B cell (primary cell): ENCODE data around the gene PFDN1. TPM values are rescaled to one million over a fixed set of nuclear protein-coding genes. Genes with fewer than 3 reads are reported as not detected.

Experiments used
- ATAC-seq: fragments of 200-7000 bp; cut with Tn5 transposase; one replicate; pipeline ENCODE4 v1.10.0; 2021; ENCODE audit warnings: low read depth, mild to moderate bottlenecking, moderate number of reproducible peaks, moderate library complexity
- CTCF ChIA-PET: fragments of 350-600 bp; sonication (Branson Sonifier 250); formaldehyde crosslinking; loops from one replicate; lab custom pipeline; 2021; ENCODE audit warnings: antibody characterized with exemption, inconsistent platforms; lab: Charles Lee
- POLR2A ChIA-PET: fragments of 350-600 bp; sonication (Branson Sonifier 250); formaldehyde crosslinking; loops from one replicate; lab custom pipeline; 2021; ENCODE audit warnings: antibody characterized with exemption; lab: Charles Lee
- DNase-seq: peaks from one replicate; pipeline ENCODE4 v3.0.0; 2013
- H2AFZ ChIP-seq: 2 replicates; pipeline ENCODE4 v1.6.1; 2012; ENCODE audit warnings: mild to moderate bottlenecking, low read depth, low read length; ENCODE audit not compliant: insufficient read depth, poor library complexity, severe bottlenecking
- H3K27ac ChIP-seq, 2 donors: 1 replicate in 1 of 2; 2 replicates in 1 of 2; pipeline ENCODE4 v1.5.1; 2012 to 2013; ENCODE audit warnings: low read length in 2 of 2, mild to moderate bottlenecking in 2 of 2, moderate library complexity in 1 of 2
- H3K27me3 ChIP-seq, 4 experiments: fragments of 200-600 bp in 1 of 4; sonication (generic) in 1 of 4; replicated peaks in 1 of 4; 1 replicate in 2 of 4; 2 replicates in 2 of 4; pipeline versions ENCODE4 v1.6.1 to v1.7.0; 2013 to 2016; ENCODE audit warnings: low read length in 3 of 4, mild to moderate bottlenecking in 2 of 4, mixed read lengths in 1 of 4, moderate library complexity in 1 of 4; ENCODE audit not compliant: insufficient read depth in 4 of 4, control insufficient read depth in 3 of 4; ENCODE audit errors: control extremely low read depth in 1 of 4
- H3K36me3 ChIP-seq, 2 experiments: replicated peaks in 1 of 2; 1 replicate in 1 of 2; 2 replicates in 1 of 2; pipeline versions ENCODE4 v1.6.1 to v1.7.1; 2013; ENCODE audit warnings: low read length in 1 of 2; ENCODE audit not compliant: insufficient read depth in 2 of 2, control insufficient read depth in 1 of 2; ENCODE audit errors: control extremely low read depth in 1 of 2, extremely low read depth in 1 of 2
- H3K4me1 ChIP-seq, 2 donors: fragments of 200-600 bp in 1 of 2; sonication (generic) in 1 of 2; 1 replicate in 1 of 2; 2 replicates in 1 of 2; pipeline versions ENCODE4 v1.5.1 to v1.6.1; 2013 to 2017; ENCODE audit warnings: low read length in 2 of 2; ENCODE audit not compliant: control insufficient read depth in 2 of 2, insufficient read depth in 2 of 2
- H3K4me2 ChIP-seq: replicated peaks from 2 replicates; pipeline ENCODE3; 2012; ENCODE audit warnings: mild to moderate bottlenecking, low read depth, low read length; ENCODE audit not compliant: poor library complexity, severe bottlenecking
- H3K4me3 ChIP-seq, 5 experiments: fragments of 200-600 bp in 1 of 5; sonication (generic) in 1 of 5; 1 replicate in 3 of 5; 2 replicates in 2 of 5; pipeline versions ENCODE4 v1.5.1 to v1.7.0; 2011 to 2016; ENCODE audit warnings: low read length in 4 of 5, mild to moderate bottlenecking in 4 of 5, low read depth in 2 of 5, control low read depth in 1 of 5, moderate library complexity in 1 of 5; ENCODE audit not compliant: insufficient read depth in 1 of 5; ENCODE audit errors: control extremely low read depth in 1 of 5, extremely low read depth in 1 of 5
- H3K79me2 ChIP-seq: fragments of 200-600 bp; sonication (generic); one replicate; pipeline ENCODE4 v1.6.0; 2016; ENCODE audit warnings: low read length; ENCODE audit not compliant: control insufficient read depth, insufficient read depth
- H3K9ac ChIP-seq: fragments of 200-600 bp; sonication (generic); 2 replicates; pipeline ENCODE4 v1.6.1; 2017; ENCODE audit warnings: mild to moderate bottlenecking, low read length, moderate library complexity
- H3K9me3 ChIP-seq, 3 donors: one replicate each; pipeline versions ENCODE4 v1.6.1 to v1.7.1; 2013; ENCODE audit warnings: low read length in 2 of 3; ENCODE audit not compliant: control insufficient read depth in 2 of 3, insufficient read depth in 1 of 3; ENCODE audit errors: control extremely low read depth in 1 of 3
- H4K20me1 ChIP-seq: 2 replicates; pipeline ENCODE4 v1.6.0; 2012; ENCODE audit warnings: mild to moderate bottlenecking, low read length; ENCODE audit not compliant: insufficient read depth, control insufficient read depth, poor library complexity, severe bottlenecking
- H3K27ac Mint-ChIP-seq: one replicate; pipeline ENCODE4 v1.8.0; 2021; ENCODE audit warnings: mixed read lengths
- H3K27me3 Mint-ChIP-seq: one replicate; pipeline ENCODE4 v1.8.0; 2021; ENCODE audit warnings: mixed read lengths
- H3K4me1 Mint-ChIP-seq: one replicate; pipeline ENCODE4 v1.8.0; 2021; ENCODE audit warnings: mixed read lengths
- H3K4me3 Mint-ChIP-seq: one replicate; pipeline ENCODE4 v1.8.0; 2021; ENCODE audit warnings: mixed read lengths
- H3K9me3 Mint-ChIP-seq: one replicate; pipeline ENCODE4 v1.8.0; 2022; ENCODE audit warnings: mixed read lengths; ENCODE audit not compliant: insufficient read depth
- CTCF ChIP-seq: fragments of 200-600 bp; IDR thresholded peaks from one replicate; pipeline ENCODE4 v1.8.0; 2022; ENCODE audit warnings: antibody characterized with exemption, mild to moderate bottlenecking
- EZH2 ChIP-seq: IDR thresholded peaks from 2 replicates; pipeline ENCODE4 v1.6.1; 2012; ENCODE audit warnings: borderline replicate concordance, low read depth, mild to moderate bottlenecking, moderate library complexity, low read length; ENCODE audit not compliant: insufficient read depth, poor library complexity, severe bottlenecking
- WGBS: methylation state at CpG from one replicate; pipeline ENCODE4 v1.1.5; 2013; ENCODE audit warnings: missing lambda C conversion rate; ENCODE audit not compliant: insufficient coverage; 5-methylcytosine and 5-hydroxymethylcytosine counted together
- intact Hi-C: fragments of 100-400 bp; cut with micrococcal nuclease; formaldehyde crosslinking; loops from one replicate; pipeline ENCODE4 v1.10.0; 2022
- polyA plus RNA-seq: library from polyadenylated mRNA; depleted of rRNA; stranded (reverse); fragments of >200 nt; gene quantifications from 2 replicates; pipeline ENCODE4 v1.2.3, GENCODE V29; 2012
- total RNA-seq, 2 donors: library from RNA; stranded (reverse); fragments of 120-200 nt in 1 of 2; gene quantifications; 1 replicate in 1 of 2; 2 replicates in 1 of 2; pipeline versions ENCODE4 v1.2.3 to v1.2.4, GENCODE V29; 2013 to 2022

Gene PFDN1
- total and polyA plus RNA-seq, 2 donors (not counting 1 experiment from before 2014, with no cell fraction given) = 30.3 to 31.2 TPM

GRCh38 chr5:140267559-140268018 is 35.3 kb downstream of the PFDN1 start:
- no peaks in the 10 kb centered on the region for H3K27me3 ChIP-seq
- H3K27ac ChIP-seq = no peak overlapping the region
- Mint-ChIP-seq H3K4me3 (no peak overlapping the region), H3K9me3 (no peaks in the 10 kb centered on the region), H3K27me3 (no peaks in the 10 kb centered on the region), H3K4me1 (peaks cover 19% of the 10 kb centered on the region), H3K27ac (no peak overlapping the region)
- WGBS = 100% methylated on average over 5 of the region's 9 CpGs
- H3K9ac ChIP-seq = no peak overlapping the region
- peaks cover 0 to 2% of the 10 kb centered on the region in 2 experiments for H3K36me3 ChIP-seq
- H3K9me3 ChIP-seq = no peaks in the 10 kb centered on the region
- TF ChIP-seq EZH2 (no peak), CTCF (no peak)
- H2AFZ ChIP-seq = no peak overlapping the region
- ChIA-PET POLR2A (no interaction called here), CTCF (interaction anchor here (0.9 to 2.8 kb wide), 3 partner anchors 24 to 96 kb away, joined by 3 to 12 read pairs (median 3); no protein-coding TSS in a partner anchor)
- peaks cover 38% of the 10 kb centered on the region for H3K79me2 ChIP-seq
- intact Hi-C loops = no loop called here
- ATAC-seq = no peak
- peaks cover 3 to 9% of the 10 kb centered on the region in 2 donors for H3K4me1 ChIP-seq
- no peak for DNase-seq
- no peak overlapping the region for H3K4me3 ChIP-seq
- H3K4me2 ChIP-seq = no peak overlapping the region
- H4K20me1 ChIP-seq = peaks cover 11% of the 10 kb centered on the region

GRCh38 chr5:140267201-140267540 is 35.7 kb downstream of the PFDN1 start:
- Histone ChIP-seq H4K20me1 (peaks cover 11% of the 10 kb centered on the region), H3K36me3 (peaks cover 0 to 2% of the 10 kb centered on the region in 2 experiments), H3K9ac (no peak overlapping the region), H3K79me2 (peaks cover 35% of the 10 kb centered on the region), H3K4me3 (no peak overlapping the region), H3K4me1 (peaks cover 3 to 9% of the 10 kb centered on the region in 2 donors), H3K9me3 (no peaks in the 10 kb centered on the region), H2AFZ (no peak overlapping the region), H3K4me2 (no peak overlapping the region), H3K27me3 (no peaks in the 10 kb centered on the region), H3K27ac (no peak overlapping the region)
- H3K27me3 Mint-ChIP-seq = no peaks in the 10 kb centered on the region
- peaks cover 19% of the 10 kb centered on the region for H3K4me1 Mint-ChIP-seq
- H3K4me3 Mint-ChIP-seq = no peak overlapping the region
- CTCF ChIA-PET = interaction anchor here (0.9 to 2.8 kb wide), 4 partner anchors 23 to 96 kb away, joined by 3 to 12 read pairs (median 3); no protein-coding TSS in a partner anchor
- no peaks in the 10 kb centered on the region for H3K9me3 Mint-ChIP-seq
- POLR2A ChIA-PET = no interaction called here
- no peak for ATAC-seq
- no peak overlapping the region for H3K27ac Mint-ChIP-seq
- no CpG with 5 or more reads among the region's 3 CpGs for WGBS
- TF ChIP-seq CTCF = no peak
- no peak for DNase-seq
- intact Hi-C loops = no loop called here
